ENCODE data around the gene THBS2.

THBS2 gene

DNA sequence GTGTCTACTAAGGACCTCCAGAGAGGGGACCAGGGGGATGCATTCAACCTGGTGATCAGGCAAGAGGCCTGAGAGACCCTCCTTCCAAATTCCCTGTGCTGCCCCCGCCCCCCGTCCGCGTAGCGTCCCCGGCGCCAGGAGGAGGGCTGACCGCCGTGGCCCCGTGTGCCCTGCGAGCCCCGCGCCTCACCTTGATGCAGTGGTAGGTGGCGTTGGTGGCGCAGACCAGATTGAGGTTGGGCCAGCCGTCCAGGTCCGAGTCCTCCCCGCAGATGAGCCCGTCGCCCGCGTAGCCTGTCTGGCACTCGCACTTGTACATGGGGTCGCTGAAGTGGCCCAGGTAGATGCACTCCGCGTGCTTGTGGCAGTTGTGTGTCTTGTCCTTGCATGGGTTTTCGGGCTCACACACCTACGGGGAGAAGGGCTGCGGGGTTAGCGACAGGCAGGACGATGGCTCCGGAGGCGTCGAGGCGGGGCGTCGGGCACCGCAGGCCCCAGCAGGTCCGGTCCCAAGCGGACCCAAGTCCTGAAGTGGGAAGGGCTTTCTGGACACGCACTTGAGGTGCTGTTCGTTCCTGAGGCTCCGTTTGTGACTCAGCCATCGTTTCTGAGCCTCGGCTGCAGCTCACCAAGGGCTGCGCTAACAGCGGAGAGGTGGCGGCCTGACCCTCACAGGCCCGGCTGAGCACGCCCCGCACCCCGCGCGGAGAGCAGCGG lies 21.7 kb downstream of the THBS2 start:
- TF ChIP-seq, protein P1, sequence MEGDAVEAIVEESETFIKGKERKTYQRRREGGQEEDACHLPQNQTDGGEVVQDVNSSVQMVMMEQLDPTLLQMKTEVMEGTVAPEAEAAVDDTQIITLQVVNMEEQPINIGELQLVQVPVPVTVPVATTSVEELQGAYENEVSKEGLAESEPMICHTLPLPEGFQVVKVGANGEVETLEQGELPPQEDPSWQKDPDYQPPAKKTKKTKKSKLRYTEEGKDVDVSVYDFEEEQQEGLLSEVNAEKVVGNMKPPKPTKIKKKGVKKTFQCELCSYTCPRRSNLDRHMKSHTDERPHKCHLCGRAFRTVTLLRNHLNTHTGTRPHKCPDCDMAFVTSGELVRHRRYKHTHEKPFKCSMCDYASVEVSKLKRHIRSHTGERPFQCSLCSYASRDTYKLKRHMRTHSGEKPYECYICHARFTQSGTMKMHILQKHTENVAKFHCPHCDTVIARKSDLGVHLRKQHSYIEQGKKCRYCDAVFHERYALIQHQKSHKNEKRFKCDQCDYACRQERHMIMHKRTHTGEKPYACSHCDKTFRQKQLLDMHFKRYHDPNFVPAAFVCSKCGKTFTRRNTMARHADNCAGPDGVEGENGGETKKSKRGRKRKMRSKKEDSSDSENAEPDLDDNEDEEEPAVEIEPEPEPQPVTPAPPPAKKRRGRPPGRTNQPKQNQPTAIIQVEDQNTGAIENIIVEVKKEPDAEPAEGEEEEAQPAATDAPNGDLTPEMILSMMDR (IDR thresholded peaks at IDR 0.05; ENCODE audit: low read depth, low read length), result no peak
- H3K4me3 ChIP-seq (ENCODE audit: low read depth, low read length), result no peak overlapping the region

DNA sequence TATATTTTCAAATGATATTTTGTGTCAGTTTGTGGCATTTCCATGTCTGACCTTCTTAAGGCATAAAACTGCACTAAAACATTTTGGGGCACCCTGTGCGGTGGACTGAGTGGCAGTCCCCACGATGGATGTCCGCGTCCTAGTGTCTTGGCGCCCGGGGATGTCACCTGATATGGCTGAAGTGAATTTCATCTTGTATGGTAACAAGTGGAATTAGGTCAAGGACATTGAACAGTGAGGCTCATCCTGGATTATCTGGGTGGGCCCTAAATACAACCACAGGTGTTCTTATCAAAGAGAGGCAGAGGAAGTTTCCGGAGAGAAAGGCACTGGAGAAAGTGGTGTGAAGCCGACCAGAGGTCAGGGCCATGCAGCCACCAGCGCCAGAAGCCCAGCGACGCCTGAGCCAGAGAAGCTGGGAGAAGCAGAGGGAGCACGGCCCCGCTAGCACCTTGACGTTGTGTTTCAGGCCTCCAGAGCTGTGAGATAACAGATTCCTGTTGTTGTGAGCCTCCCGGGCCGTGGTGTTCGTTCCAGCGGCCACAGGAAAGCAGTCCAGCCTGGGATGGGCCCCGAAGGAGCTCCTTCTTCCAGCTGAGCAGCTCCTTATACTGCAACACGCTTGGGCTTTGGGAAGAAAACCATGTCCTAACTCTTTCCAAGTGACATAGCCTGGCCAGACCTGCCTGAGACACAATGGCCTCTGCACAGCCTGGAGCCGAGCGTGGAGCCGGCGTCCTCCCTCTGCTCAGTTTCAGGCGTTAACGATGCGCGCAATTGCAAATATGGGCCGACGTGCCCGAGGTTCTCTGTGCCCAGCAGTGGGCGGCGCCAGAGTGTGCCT lies 22.5 kb downstream of the THBS2 start:
- TF ChIP-seq, protein P1 (IDR thresholded peaks at IDR 0.05; ENCODE audit: low read depth, low read length), result no peak

DNA sequence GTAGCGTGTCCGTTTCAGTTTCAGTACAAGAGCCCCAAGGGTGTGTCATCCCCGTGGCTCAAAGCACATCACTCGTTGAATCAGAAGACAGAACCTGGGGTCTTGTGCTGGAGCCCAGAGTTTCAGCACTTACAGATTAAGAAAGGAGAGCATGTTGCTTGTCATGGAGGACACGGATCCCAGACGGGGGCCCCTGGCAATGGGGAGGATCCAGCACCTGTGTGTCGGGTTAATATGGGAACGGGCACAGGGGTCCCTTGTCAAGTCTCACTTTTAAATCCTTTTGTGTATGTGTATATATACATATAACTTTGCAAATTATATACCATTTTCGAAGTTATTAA lies 23.4 kb downstream of the THBS2 start:
- no peak overlapping the region for H3K4me3 ChIP-seq (ENCODE audit: low read depth, low read length)
- TF ChIP-seq, protein P1 (IDR thresholded peaks at IDR 0.05; ENCODE audit: low read depth, low read length), result no peak

More for the DNA sequence above, 22.5 kb downstream of the THBS2 start:
- H3K4me3 ChIP-seq (ENCODE audit: low read depth, low read length), result no peak overlapping the region

DNA sequence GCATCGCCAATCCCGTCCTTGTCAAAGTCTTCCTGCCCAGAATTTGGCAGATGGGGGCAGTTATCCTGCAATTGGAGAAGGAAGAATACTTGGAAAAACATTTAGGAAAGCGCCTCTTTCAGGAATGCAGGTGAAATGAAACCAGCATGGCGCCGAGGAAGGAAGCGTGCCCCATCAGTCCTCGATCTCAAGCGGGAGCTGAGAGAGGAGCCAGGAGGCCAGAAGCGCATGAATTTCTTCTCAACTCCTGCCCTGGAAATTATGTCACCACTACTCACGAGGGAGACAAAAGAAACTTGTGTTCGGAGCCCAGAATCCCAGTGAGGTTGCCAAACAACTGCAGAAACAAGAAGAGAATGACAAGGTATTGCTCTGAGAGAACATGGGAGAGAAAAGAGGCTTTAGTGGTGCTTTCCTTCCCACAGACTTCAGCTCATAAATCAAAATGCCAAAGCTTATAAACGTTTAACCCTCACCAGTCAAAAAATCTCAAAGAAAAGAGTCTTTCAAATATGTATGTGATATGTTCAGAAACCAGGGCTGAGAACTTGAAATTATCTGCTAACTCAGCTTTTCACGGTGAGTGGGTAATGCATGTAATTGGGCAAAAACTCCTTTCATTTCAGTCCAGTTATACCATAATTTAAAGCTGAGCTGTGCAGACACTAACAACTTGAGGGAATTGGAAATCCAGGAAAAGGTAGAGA lies 23.9 kb downstream of the THBS2 start:
- TF ChIP-seq, protein P1 (IDR thresholded peaks at IDR 0.05; ENCODE audit: low read depth, low read length), result no peak
- no peak overlapping the region for H3K4me3 ChIP-seq (ENCODE audit: low read depth, low read length)

DNA sequence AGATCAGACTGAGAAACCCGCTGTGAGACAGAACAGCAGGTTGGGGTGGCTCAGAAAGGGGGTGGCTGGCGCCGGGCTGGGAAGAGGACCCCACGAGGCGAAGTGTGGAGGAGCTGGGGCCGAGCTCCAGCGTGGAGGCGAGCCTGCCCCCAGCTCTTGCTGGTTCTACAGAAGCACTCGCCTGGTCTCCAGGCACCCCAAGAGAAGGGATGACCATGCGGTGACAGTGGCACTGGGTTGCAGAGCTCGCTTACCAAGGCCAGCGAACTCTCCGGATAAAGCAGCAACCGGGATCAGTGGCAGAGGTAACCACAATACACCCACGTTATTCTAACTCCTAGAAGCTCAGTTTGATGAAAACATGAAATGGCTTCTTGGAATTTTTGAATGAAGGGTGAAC lies 26.5 kb downstream of the THBS2 start:
- TF ChIP-seq, protein P1 (IDR thresholded peaks at IDR 0.05; ENCODE audit: low read depth, low read length), result no peak
- H3K4me3 ChIP-seq (ENCODE audit: low read depth, low read length), result no peak overlapping the region

DNA sequence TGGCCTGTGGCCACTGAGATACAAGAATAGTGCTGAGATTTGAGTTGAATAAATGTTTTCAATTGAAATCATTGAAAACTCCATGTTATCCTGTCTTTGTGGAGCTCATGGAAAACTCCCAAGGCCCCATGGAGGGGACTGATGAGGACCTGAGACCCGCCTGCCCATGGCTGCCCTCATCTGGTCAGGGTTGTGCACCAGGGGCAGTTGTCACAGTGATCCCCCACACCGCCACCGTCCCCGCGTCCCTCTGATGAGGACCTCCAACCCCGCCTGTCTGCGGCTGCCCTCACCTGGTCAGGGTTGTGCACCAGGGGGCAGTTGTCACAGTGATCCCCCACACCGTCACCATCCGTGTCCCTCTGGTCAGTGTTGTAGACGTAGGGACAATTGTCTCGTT lies 27.8 kb downstream of the THBS2 start:
- H3K4me3 ChIP-seq (ENCODE audit: low read depth, low read length), result no peak overlapping the region
- TF ChIP-seq, protein P1 (IDR thresholded peaks at IDR 0.05; ENCODE audit: low read depth, low read length), result no peak

All from WI38 (cell line).